HEK293 (cell line): Measurements from ENCODE around the gene AXIN1.

Source experiments
- CTCF ChIA-PET: fragments of 350-600 bp; formaldehyde crosslinking; extraction: SDS; loops from one replicate; lab custom pipeline; 2021; ENCODE audit warnings: antibody characterized with exemption; lab: Yijun Ruan, JAX
- POLR2A ChIA-PET: fragments of 300-600 bp; formaldehyde crosslinking; extraction: SDS; loops from one replicate; lab custom pipeline; 2020; ENCODE audit warnings: antibody characterized with exemption, inconsistent platforms; lab: Yijun Ruan, JAX
- H3K27ac ChIP-seq: fragments of 200-500 bp; sonication (Bioruptor generic); 2 replicates; pipeline ENCODE4 v1.5.1; 2014; ENCODE audit warnings: low read depth, low read length, control low read depth, inconsistent platforms; ENCODE audit errors: extremely low read depth
- H3K36me3 ChIP-seq, 2 experiments: fragments of 200-500 bp in 1 of 2; sonication (Bioruptor generic) in 1 of 2; 1 replicate in 1 of 2; 2 replicates in 1 of 2; pipeline ENCODE4 v1.5.1; 2014 to 2017; ENCODE audit warnings: inconsistent platforms in 2 of 2, low read length in 2 of 2; ENCODE audit not compliant: control insufficient read depth in 2 of 2, insufficient read depth in 1 of 2
- H3K4me1 ChIP-seq: fragments of 200-500 bp; sonication (Bioruptor generic); 2 replicates; pipeline ENCODE4 v1.5.1; 2014; ENCODE audit warnings: mild to moderate bottlenecking, low read length, inconsistent platforms; ENCODE audit not compliant: control insufficient read depth, insufficient read depth
- H3K4me3 ChIP-seq: 2 replicates; pipeline ENCODE4 v1.5.1; 2011; ENCODE audit warnings: low read depth, mild to moderate bottlenecking, control low read depth, low read length, moderate library complexity
- H3K9me3 ChIP-seq: fragments of 200-500 bp; sonication (Bioruptor generic); 2 replicates; pipeline ENCODE4 v1.5.1; 2014; ENCODE audit warnings: low read depth, low read length, inconsistent platforms; ENCODE audit not compliant: control insufficient read depth, insufficient read depth
- EGR2 ChIP-seq: fragments of 450-650 bp; formaldehyde crosslinking; IDR thresholded peaks from 2 replicates; pipeline ENCODE4 v1.5.1; 2016; ENCODE audit warnings: low read depth, missing biosample characterization, missing genetic modification characterization
- HOXA7 ChIP-seq: sonication (generic); formaldehyde crosslinking; IDR thresholded peaks from 2 replicates; pipeline ENCODE4 v1.8.1; 2022; ENCODE audit warnings: missing genetic modification reagents, borderline replicate concordance
- KLF10 ChIP-seq: fragments of 450-650 bp; IDR thresholded peaks from 2 replicates; pipeline ENCODE4 v1.5.1; 2018; ENCODE audit warnings: missing biosample characterization, mild to moderate bottlenecking, missing genetic modification characterization
- MZF1 ChIP-seq: fragments of 450-650 bp; formaldehyde crosslinking; IDR thresholded peaks from 2 replicates; pipeline ENCODE4 v1.5.1; 2017; ENCODE audit warnings: missing biosample characterization, missing genetic modification characterization, borderline replicate concordance
- ZBTB8A ChIP-seq: fragments of 450-650 bp; formaldehyde crosslinking; IDR thresholded peaks from 2 replicates; pipeline ENCODE4 v1.5.1; 2016; ENCODE audit warnings: missing biosample characterization, missing genetic modification characterization
- ZFP41 ChIP-seq: fragments of 450-650 bp; formaldehyde crosslinking; IDR thresholded peaks from 2 replicates; pipeline ENCODE4 v1.5.1; 2016; ENCODE audit warnings: missing biosample characterization, missing genetic modification characterization, borderline replicate concordance
- ZIC2 ChIP-seq: fragments of 450-650 bp; formaldehyde crosslinking; IDR thresholded peaks from 2 replicates; pipeline ENCODE4 v1.5.1; 2016; ENCODE audit warnings: missing biosample characterization, missing genetic modification characterization
- ZNF112 ChIP-seq: fragments of 450-650 bp; formaldehyde crosslinking; IDR thresholded peaks from 2 replicates; pipeline ENCODE4 v1.5.0; 2017; ENCODE audit warnings: missing biosample characterization, missing genetic modification characterization
- ZNF138 ChIP-seq: fragments of 450-650 bp; formaldehyde crosslinking; IDR thresholded peaks from 2 replicates; pipeline ENCODE4 v1.5.1; 2016; ENCODE audit warnings: missing biosample characterization, missing genetic modification characterization, borderline replicate concordance
- ZNF140 ChIP-seq: fragments of 450-650 bp; formaldehyde crosslinking; IDR thresholded peaks from 2 replicates; pipeline ENCODE4 v1.5.1; 2016; ENCODE audit warnings: missing biosample characterization, missing genetic modification characterization
- ZNF214 ChIP-seq: fragments of 450-650 bp; formaldehyde crosslinking; IDR thresholded peaks from 2 replicates; pipeline ENCODE4 v1.5.1; 2017; ENCODE audit warnings: missing biosample characterization, mild to moderate bottlenecking, missing genetic modification characterization, borderline replicate concordance
- ZNF350 ChIP-seq: fragments of 450-650 bp; formaldehyde crosslinking; IDR thresholded peaks from 2 replicates; pipeline ENCODE4 v1.5.0; 2017; ENCODE audit warnings: missing biosample characterization, mild to moderate bottlenecking, missing genetic modification characterization
- ZNF48 ChIP-seq: fragments of 450-650 bp; formaldehyde crosslinking; IDR thresholded peaks from 2 replicates; pipeline ENCODE4 v1.5.1; 2016; ENCODE audit warnings: missing biosample characterization, missing genetic modification characterization
- ZNF549 ChIP-seq: fragments of 450-650 bp; IDR thresholded peaks from 2 replicates; pipeline ENCODE4 v1.5.1; 2018; ENCODE audit warnings: missing biosample characterization, missing genetic modification characterization, mild to moderate bottlenecking, inconsistent platforms, moderate library complexity
- ZNF560 ChIP-seq: fragments of 450-650 bp; formaldehyde crosslinking; IDR thresholded peaks from 2 replicates; pipeline ENCODE4 v1.5.1; 2017; ENCODE audit warnings: missing biosample characterization, missing genetic modification characterization, borderline replicate concordance
- ZNF585B ChIP-seq: fragments of 450-650 bp; formaldehyde crosslinking; IDR thresholded peaks from 2 replicates; pipeline ENCODE4 v1.5.1; 2016; ENCODE audit warnings: missing biosample characterization, missing genetic modification characterization
- ZNF777 ChIP-seq: fragments of 450-650 bp; formaldehyde crosslinking; IDR thresholded peaks from 2 replicates; pipeline ENCODE4 v1.5.1; 2017; ENCODE audit warnings: missing biosample characterization, missing genetic modification characterization, borderline replicate concordance
- ZNF791 ChIP-seq: fragments of 450-650 bp; formaldehyde crosslinking; IDR thresholded peaks from 2 replicates; pipeline ENCODE4 v1.5.1; 2016; ENCODE audit warnings: missing biosample characterization, missing genetic modification characterization
- TF ChIP-seq, protein P1 (sequence below): fragments of 450-650 bp; formaldehyde crosslinking; IDR thresholded peaks from 2 replicates; pipeline ENCODE4 v1.5.1; 2016; ENCODE audit warnings: missing biosample characterization, missing genetic modification characterization
- TF ChIP-seq, protein P2 (sequence below): fragments of 450-650 bp; IDR thresholded peaks from 2 replicates; pipeline ENCODE4 v1.5.1; 2018; ENCODE audit warnings: missing biosample characterization, missing genetic modification characterization
- TF ChIP-seq, protein P3 (sequence below): fragments of 450-650 bp; formaldehyde crosslinking; IDR thresholded peaks from 2 replicates; pipeline ENCODE4 v1.5.1; 2017; ENCODE audit warnings: missing biosample characterization, missing genetic modification characterization
- TF ChIP-seq, protein P4 (sequence below): sonication (generic); formaldehyde crosslinking; IDR thresholded peaks from 2 replicates; pipeline ENCODE4 v1.8.1; 2022; ENCODE audit warnings: mild to moderate bottlenecking, moderate library complexity, missing genetic modification reagents
- TF ChIP-seq, protein P5 (sequence below): fragments of 450-650 bp; formaldehyde crosslinking; IDR thresholded peaks from 2 replicates; pipeline ENCODE4 v1.5.1; 2016; ENCODE audit warnings: missing biosample characterization, missing genetic modification characterization

The AXIN1 gene

DNA sequence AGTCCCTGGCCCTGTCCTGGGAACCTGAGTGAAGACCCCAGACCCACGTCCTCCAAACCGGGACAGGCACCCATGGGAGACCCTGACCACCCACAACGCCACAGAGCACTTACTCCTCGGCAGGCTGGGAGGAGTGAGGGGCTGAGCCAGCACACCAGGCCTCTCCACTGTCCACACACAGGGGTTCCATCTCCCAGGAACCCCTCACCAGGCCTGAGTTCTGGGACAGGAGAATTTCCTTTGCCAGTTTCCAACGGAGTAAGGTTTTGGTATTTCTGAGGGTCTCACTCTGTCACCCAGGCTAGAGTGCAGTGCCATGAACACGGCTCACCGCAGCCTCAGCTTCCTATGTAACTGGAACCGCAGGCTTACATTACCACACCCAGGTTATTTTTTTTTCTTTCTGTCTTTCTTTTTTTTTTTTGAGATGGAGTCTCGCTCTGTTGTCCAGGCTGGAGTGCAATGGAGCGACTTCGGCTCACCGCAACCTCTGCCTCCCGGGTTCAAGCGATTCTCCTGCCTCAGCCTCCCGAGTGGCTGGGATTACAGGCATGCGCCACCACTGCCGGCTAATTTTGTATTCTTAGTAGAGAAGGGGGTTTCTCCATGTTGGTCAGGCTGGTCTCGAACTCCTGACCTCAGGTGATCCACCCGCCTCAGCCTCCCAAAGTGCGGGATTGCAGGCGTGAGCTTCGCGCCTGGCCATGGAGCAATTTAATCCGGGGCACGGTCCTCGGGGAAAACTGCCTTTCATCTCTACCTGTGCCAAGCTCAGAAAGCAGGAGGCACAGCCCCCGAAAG is 27.6 kb upstream of the AXIN1 start (continued):
- TF ChIP-seq, protein P1, sequence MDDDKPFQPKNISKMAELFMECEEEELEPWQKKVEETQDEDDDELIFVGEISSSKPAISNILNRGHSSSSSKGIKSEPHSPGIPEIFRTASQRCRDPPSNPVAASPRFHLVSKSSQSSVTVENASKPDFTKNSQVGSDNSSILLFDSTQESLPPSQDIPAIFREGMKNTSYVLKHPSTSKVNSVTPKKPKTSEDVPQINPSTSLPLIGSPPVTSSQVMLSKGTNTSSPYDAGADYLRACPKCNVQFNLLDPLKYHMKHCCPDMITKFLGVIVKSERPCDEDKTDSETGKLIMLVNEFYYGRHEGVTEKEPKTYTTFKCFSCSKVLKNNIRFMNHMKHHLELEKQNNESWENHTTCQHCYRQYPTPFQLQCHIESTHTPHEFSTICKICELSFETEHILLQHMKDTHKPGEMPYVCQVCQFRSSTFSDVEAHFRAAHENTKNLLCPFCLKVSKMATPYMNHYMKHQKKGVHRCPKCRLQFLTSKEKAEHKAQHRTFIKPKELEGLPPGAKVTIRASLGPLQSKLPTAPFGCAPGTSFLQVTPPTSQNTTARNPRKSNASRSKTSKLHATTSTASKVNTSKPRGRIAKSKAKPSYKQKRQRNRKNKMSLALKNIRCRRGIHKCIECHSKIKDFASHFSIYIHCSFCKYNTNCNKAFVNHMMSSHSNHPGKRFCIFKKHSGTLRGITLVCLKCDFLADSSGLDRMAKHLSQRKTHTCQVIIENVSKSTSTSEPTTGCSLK: no peak
- no peak for TF ChIP-seq ZNF48 (tag by site-specific recombination)

DNA sequence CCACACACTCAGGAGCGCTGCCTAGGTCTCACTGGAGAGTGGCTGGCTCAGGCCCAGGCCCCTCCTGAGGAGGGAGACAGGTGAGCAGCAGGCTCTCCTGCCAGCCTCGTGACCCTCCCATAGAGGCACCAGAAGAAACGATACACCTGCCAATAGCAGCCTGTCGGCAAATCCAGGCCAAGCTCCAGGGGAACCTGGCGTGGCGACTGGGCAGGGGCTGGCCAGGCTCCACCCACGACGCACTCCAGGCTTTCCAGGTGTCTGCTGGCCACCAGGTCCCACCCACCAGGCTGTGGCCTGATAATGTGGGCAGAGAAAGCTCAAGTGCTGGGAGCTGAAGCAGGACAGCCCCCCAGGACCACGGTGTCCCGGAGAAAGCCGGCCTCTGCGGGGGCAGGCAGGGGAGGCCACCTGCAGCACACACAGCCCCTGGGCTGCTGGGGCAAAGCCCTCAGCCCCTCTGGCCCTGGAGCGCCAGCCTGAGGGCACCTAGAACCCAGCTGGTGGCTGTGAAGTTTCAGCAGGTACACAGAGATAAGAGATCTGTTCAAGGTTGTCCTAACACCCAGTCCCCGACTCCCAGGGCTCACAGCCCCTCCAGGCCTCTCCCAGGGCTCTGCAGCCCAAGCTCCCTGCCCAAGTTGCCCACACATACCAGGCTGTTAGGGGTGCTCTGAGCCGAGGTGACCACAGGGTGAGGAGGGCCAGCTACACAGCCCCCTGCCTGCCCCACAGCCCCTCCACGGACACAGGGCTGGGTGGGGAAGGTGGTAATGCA is 26.8 kb upstream of the AXIN1 start:
- Histone ChIP-seq H3K4me1 (no peaks in the 10 kb centered on the region), H3K27ac (no peak overlapping the region), H3K9me3 (no peaks in the 10 kb centered on the region), H3K36me3 (peaks cover 0 to 29% of the 10 kb centered on the region in 2 experiments; a peak in 1 of 3 replicates), H3K4me3 (no peak overlapping the region)
- TF ChIP-seq EGR2 (tag by site-specific recombination) (peak; percentile 32), ZBTB8A (tag by site-specific recombination) (peak; percentile 44), ZFP41 (no peak), MZF1 (tag by site-specific recombination) (no peak), ZNF585B (tag by site-specific recombination) (no peak), ZNF791 (tag by site-specific recombination) (no peak), HOXA7 (no peak), ZNF350 (tag by site-specific recombination) (no peak), ZNF138 (tag by site-specific recombination) (no peak), ZNF112 (tag by site-specific recombination) (no peak), ZNF777 (tag by site-specific recombination) (no peak), ZNF140 (tag by site-specific recombination) (no peak), ZNF560 (tag by site-specific recombination) (no peak), ZNF214 (tag by site-specific recombination) (no peak), ZIC2 (tag by site-specific recombination) (peak; percentile 9; the same call in 1 of the 2 replicates), KLF10 (tag by site-specific recombination) (no peak), ZNF549 (tag by site-specific recombination) (no peak)
- TF ChIP-seq, protein P2, sequence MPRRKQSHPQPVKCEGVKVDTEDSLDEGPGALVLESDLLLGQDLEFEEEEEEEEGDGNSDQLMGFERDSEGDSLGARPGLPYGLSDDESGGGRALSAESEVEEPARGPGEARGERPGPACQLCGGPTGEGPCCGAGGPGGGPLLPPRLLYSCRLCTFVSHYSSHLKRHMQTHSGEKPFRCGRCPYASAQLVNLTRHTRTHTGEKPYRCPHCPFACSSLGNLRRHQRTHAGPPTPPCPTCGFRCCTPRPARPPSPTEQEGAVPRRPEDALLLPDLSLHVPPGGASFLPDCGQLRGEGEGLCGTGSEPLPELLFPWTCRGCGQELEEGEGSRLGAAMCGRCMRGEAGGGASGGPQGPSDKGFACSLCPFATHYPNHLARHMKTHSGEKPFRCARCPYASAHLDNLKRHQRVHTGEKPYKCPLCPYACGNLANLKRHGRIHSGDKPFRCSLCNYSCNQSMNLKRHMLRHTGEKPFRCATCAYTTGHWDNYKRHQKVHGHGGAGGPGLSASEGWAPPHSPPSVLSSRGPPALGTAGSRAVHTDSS (tag by site-specific recombination): no peak
- TF ChIP-seq, protein P3, sequence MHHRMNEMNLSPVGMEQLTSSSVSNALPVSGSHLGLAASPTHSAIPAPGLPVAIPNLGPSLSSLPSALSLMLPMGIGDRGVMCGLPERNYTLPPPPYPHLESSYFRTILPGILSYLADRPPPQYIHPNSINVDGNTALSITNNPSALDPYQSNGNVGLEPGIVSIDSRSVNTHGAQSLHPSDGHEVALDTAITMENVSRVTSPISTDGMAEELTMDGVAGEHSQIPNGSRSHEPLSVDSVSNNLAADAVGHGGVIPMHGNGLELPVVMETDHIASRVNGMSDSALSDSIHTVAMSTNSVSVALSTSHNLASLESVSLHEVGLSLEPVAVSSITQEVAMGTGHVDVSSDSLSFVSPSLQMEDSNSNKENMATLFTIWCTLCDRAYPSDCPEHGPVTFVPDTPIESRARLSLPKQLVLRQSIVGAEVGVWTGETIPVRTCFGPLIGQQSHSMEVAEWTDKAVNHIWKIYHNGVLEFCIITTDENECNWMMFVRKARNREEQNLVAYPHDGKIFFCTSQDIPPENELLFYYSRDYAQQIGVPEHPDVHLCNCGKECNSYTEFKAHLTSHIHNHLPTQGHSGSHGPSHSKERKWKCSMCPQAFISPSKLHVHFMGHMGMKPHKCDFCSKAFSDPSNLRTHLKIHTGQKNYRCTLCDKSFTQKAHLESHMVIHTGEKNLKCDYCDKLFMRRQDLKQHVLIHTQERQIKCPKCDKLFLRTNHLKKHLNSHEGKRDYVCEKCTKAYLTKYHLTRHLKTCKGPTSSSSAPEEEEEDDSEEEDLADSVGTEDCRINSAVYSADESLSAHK: no peak
- TF ChIP-seq, protein P4, sequence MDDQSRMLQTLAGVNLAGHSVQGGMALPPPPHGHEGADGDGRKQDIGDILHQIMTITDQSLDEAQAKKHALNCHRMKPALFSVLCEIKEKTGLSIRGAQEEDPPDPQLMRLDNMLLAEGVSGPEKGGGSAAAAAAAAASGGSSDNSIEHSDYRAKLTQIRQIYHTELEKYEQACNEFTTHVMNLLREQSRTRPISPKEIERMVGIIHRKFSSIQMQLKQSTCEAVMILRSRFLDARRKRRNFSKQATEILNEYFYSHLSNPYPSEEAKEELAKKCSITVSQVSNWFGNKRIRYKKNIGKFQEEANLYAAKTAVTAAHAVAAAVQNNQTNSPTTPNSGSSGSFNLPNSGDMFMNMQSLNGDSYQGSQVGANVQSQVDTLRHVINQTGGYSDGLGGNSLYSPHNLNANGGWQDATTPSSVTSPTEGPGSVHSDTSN (CRISPR knock-in tag): no peak
- TF ChIP-seq, protein P5, sequence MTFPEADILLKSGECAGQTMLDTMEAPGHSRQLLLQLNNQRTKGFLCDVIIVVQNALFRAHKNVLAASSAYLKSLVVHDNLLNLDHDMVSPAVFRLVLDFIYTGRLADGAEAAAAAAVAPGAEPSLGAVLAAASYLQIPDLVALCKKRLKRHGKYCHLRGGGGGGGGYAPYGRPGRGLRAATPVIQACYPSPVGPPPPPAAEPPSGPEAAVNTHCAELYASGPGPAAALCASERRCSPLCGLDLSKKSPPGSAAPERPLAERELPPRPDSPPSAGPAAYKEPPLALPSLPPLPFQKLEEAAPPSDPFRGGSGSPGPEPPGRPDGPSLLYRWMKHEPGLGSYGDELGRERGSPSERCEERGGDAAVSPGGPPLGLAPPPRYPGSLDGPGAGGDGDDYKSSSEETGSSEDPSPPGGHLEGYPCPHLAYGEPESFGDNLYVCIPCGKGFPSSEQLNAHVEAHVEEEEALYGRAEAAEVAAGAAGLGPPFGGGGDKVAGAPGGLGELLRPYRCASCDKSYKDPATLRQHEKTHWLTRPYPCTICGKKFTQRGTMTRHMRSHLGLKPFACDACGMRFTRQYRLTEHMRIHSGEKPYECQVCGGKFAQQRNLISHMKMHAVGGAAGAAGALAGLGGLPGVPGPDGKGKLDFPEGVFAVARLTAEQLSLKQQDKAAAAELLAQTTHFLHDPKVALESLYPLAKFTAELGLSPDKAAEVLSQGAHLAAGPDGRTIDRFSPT (tag by site-specific recombination): peak; percentile 59; the same call in 1 of the 2 replicates
- CTCF ChIA-PET: interaction anchor here (1.0 kb wide), 1 partner anchor 9 kb away, joined by 3 read pairs; the partner anchor contains the start of gene MRPL28
- POLR2A ChIA-PET: interaction anchor here (0.6 to 1.1 kb wide), 2 partner anchors 9 to 70 kb away, joined by 3 read pairs; partner anchors contain the start of gene MRPL28
